ENCODE data around the gene TMEM250. TPM values are rescaled to one million over a fixed set of nuclear protein-coding genes. Genes with fewer than 3 reads are reported as not detected.
A peak's percentile ranks its signal among the peaks of the same experiment; 100 is the strongest.

TMEM250 gene
- total and polyA plus RNA-seq, 4 donors = 6.7 to 19.5 (median 17.2) TPM

- peaks cover 0 to 8% (median 3%) of the 10 kb centered on the region in 4 donors for H3K4me1 ChIP-seq (ENCODE audit: control insufficient read depth in 4 of 4, insufficient read depth in 4 of 4, low read length in 3 of 4)
- DNase-seq (ENCODE audit: low spot score) = no peak
- H3K9me3 ChIP-seq (ENCODE audit: control insufficient read depth in 4 of 4, low read length in 3 of 4) = no peaks in the 10 kb centered on the region
- no peaks in the 10 kb centered on the region for H3K36me3 ChIP-seq (ENCODE audit: control insufficient read depth in 4 of 4, insufficient read depth in 3 of 4, low read depth in 1 of 4, low read length in 3 of 4)
- WGBS = 53% methylated on average over 18 of the region's 18 CpGs
- TF ChIP-seq RXRA (IDR thresholded peaks at IDR 0.05) = peak; percentile 55 to 75
- TF ChIP-seq FOXA1 (IDR thresholded peaks at IDR 0.05) = no peak
- TF ChIP-seq, protein P1, sequence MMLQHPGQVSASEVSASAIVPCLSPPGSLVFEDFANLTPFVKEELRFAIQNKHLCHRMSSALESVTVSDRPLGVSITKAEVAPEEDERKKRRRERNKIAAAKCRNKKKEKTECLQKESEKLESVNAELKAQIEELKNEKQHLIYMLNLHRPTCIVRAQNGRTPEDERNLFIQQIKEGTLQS (IDR thresholded peaks at IDR 0.05) = no peak
- no peak overlapping the region for H3K9ac ChIP-seq (ENCODE audit: low read depth in 1 of 2, low read length in 2 of 2)
- H3K27ac ChIP-seq (ENCODE audit: low read depth in 1 of 2, low read length in 2 of 2) = no peak overlapping the region
- H3K4me3 ChIP-seq (ENCODE audit: low read depth in 1 of 3, low read length in 3 of 3) = no peak overlapping the region
- peaks cover 0 to 11% (median 2%) of the 10 kb centered on the region in 4 donors for H3K27me3 ChIP-seq (ENCODE audit: control insufficient read depth in 4 of 4, insufficient read depth in 4 of 4, low read length in 3 of 4)
Measured at GRCh38 chr9:136135326-136136126, 16.9 kb upstream of the TMEM250 start.

- no peak overlapping the region for H3K9ac ChIP-seq (ENCODE audit: low read depth in 1 of 2, low read length in 2 of 2)
- no peak for DNase-seq (ENCODE audit: low spot score)
- H3K27ac ChIP-seq (ENCODE audit: low read depth in 1 of 2, low read length in 2 of 2) = no peak overlapping the region
- H3K4me3 ChIP-seq (ENCODE audit: low read depth in 1 of 3, low read length in 3 of 3) = no peak overlapping the region
- no peaks in the 10 kb centered on the region for H3K9me3 ChIP-seq (ENCODE audit: control insufficient read depth in 4 of 4, low read length in 3 of 4)
- peaks cover 0 to 8% (median 3%) of the 10 kb centered on the region in 4 donors for H3K4me1 ChIP-seq (ENCODE audit: control insufficient read depth in 4 of 4, insufficient read depth in 4 of 4, low read length in 3 of 4)
- TF ChIP-seq NR2F2 (IDR thresholded peaks at IDR 0.05) (no peak), EGR1 (IDR thresholded peaks at IDR 0.05; ENCODE audit: low read depth in 2 of 2) (no peak), HNF4G (IDR thresholded peaks at IDR 0.05) (no peak), HNF4A (conservative IDR thresholded peaks at IDR 0.05) (no peak), RAD21 (IDR thresholded peaks at IDR 0.05) (no peak), FOXA1 (IDR thresholded peaks at IDR 0.05) (no peak), TAF1 (conservative IDR thresholded peaks at IDR 0.05) (no peak)
- TF ChIP-seq, protein P2, sequence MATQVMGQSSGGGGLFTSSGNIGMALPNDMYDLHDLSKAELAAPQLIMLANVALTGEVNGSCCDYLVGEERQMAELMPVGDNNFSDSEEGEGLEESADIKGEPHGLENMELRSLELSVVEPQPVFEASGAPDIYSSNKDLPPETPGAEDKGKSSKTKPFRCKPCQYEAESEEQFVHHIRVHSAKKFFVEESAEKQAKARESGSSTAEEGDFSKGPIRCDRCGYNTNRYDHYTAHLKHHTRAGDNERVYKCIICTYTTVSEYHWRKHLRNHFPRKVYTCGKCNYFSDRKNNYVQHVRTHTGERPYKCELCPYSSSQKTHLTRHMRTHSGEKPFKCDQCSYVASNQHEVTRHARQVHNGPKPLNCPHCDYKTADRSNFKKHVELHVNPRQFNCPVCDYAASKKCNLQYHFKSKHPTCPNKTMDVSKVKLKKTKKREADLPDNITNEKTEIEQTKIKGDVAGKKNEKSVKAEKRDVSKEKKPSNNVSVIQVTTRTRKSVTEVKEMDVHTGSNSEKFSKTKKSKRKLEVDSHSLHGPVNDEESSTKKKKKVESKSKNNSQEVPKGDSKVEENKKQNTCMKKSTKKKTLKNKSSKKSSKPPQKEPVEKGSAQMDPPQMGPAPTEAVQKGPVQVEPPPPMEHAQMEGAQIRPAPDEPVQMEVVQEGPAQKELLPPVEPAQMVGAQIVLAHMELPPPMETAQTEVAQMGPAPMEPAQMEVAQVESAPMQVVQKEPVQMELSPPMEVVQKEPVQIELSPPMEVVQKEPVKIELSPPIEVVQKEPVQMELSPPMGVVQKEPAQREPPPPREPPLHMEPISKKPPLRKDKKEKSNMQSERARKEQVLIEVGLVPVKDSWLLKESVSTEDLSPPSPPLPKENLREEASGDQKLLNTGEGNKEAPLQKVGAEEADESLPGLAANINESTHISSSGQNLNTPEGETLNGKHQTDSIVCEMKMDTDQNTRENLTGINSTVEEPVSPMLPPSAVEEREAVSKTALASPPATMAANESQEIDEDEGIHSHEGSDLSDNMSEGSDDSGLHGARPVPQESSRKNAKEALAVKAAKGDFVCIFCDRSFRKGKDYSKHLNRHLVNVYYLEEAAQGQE (IDR thresholded peaks at IDR 0.05) = no peak
- TF ChIP-seq, protein P3, sequence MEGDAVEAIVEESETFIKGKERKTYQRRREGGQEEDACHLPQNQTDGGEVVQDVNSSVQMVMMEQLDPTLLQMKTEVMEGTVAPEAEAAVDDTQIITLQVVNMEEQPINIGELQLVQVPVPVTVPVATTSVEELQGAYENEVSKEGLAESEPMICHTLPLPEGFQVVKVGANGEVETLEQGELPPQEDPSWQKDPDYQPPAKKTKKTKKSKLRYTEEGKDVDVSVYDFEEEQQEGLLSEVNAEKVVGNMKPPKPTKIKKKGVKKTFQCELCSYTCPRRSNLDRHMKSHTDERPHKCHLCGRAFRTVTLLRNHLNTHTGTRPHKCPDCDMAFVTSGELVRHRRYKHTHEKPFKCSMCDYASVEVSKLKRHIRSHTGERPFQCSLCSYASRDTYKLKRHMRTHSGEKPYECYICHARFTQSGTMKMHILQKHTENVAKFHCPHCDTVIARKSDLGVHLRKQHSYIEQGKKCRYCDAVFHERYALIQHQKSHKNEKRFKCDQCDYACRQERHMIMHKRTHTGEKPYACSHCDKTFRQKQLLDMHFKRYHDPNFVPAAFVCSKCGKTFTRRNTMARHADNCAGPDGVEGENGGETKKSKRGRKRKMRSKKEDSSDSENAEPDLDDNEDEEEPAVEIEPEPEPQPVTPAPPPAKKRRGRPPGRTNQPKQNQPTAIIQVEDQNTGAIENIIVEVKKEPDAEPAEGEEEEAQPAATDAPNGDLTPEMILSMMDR (IDR thresholded peaks at IDR 0.05; ENCODE audit: low read depth, low read length, missing input control) = no peak
- TF ChIP-seq, protein P4, sequence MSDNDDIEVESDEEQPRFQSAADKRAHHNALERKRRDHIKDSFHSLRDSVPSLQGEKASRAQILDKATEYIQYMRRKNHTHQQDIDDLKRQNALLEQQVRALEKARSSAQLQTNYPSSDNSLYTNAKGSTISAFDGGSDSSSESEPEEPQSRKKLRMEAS (IDR thresholded peaks at IDR 0.05) = no peak
- TF ChIP-seq, protein P5, sequence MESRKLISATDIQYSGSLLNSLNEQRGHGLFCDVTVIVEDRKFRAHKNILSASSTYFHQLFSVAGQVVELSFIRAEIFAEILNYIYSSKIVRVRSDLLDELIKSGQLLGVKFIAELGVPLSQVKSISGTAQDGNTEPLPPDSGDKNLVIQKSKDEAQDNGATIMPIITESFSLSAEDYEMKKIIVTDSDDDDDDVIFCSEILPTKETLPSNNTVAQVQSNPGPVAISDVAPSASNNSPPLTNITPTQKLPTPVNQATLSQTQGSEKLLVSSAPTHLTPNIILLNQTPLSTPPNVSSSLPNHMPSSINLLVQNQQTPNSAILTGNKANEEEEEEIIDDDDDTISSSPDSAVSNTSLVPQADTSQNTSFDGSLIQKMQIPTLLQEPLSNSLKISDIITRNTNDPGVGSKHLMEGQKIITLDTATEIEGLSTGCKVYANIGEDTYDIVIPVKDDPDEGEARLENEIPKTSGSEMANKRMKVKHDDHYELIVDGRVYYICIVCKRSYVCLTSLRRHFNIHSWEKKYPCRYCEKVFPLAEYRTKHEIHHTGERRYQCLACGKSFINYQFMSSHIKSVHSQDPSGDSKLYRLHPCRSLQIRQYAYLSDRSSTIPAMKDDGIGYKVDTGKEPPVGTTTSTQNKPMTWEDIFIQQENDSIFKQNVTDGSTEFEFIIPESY (IDR thresholded peaks at IDR 0.05) = no peak
- H3K27me3 ChIP-seq (ENCODE audit: control insufficient read depth in 4 of 4, insufficient read depth in 4 of 4, low read length in 3 of 4) = peaks cover 0 to 11% (median 4%) of the 10 kb centered on the region in 4 donors
- WGBS = 37% methylated on average over 18 of the region's 18 CpGs
- no peaks in the 10 kb centered on the region for H3K36me3 ChIP-seq (ENCODE audit: control insufficient read depth in 4 of 4, insufficient read depth in 3 of 4, low read depth in 1 of 4, low read length in 3 of 4)
Measured at GRCh38 chr9:136133959-136134484, 15.3 kb upstream of the TMEM250 start.

All from liver (tissue), 9 donors.